NCI-H146 (cell line): Measurements from ENCODE around the gene FLT4.
"Not testable (repeated sequence)": the region's sequence is repeated elsewhere in the genome, so short reads cannot be mapped to it uniquely, and the experiment has no call there.

Source experiments
- DNase-seq: peaks from one replicate; lab custom pipeline; 2025; lab: John Stamatoyannopoulos, UW

Gene FLT4

DNA sequence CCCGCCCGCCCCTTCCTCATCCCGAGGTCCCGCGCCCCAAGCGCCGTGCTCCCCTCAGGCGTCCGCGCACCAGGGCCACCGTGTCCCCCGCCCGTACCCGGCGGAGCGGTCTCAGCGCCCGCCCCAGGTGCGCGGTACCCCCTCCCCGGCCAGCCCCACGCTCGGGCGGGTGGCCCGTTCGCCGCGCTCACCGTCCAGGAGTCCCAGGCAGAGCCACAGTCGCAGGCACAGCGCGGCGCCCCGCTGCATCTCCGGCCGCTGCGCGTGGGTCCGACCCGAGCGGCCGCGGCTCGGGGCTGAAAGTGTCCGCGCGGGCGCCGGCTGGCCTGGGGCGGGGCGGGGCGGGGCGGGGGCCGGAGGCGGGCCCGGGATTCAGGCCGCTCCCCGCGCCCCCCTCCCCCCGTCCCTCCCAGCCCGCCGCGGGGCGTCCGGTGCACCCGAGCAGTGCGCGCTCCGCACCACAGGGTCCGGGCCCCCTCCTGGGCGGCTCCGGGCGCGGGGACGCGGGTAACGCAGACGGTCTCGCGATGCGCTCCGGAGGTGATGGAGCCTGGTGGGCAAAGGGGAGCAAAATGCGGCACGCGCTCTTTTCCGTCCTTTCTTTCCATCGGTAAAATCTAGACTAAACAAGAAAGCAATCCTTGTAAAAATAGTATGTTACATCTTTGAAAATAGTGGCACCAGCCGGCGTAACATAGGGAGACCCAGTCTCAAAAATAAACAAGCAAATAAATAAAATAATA, at the start of gene FLT4:
FLT4 (minus strand) TSS at position 304 of the 743 bp plus-strand sequence; CDS start at position 249, 55 bp downstream.
- no peak for DNase-seq

DNA sequence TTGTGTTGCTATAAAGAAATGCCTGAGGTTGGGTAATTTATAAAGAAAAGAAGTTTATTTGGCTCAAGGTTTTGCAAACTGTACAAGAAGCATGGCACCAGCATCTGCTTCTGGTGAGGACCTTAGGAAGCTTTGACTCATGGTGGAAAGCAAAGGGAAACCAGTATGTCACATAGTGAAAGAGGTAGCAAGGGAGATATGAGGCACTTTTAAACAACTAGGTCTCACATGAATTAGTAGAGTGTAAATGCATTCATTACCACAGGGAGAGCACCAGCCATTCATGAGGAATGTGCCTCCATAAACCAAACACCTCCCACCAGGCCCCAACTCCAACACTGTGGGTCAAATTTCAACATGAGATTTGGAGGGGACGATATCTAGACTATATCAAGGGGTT, 49.6 kb upstream of the FLT4 start:
- no peak for DNase-seq

DNA sequence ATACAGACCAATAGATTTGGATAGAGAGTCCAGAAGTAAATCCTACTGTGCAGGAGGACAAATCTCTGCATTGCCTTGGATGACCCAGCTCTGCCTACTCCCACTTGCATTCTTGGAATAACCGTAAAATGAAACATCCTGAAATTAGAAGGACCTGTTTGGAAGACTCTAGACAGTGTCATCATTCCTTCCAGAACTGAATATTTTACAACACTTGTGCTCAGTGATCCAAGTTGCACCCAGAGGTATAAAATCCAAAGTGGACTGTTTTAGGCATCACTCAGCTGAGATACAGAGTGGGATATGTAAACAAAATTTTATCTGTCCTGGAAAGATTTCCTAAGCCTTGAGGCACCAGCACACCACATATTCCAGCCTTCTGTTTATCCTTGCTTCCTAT, 46.7 kb upstream of the FLT4 start:
- no peak for DNase-seq

DNA sequence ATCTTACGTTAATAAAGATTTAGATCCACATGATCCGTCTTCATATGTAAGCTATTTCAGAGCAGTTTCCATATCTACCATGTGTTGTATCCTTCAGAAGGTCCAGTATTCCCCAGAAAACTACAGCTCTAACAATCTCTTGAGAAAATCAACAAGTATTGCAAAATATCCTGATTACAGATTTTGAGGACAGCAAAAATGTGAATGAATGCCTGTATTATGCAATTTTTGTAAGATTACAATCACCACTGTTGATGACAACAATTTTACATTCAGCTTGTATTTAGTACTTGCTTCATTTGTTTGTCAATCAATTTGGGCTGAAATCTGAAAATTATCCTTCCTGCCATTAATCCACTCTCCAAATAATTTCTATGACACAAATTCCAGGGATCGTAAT, 43.0 kb upstream of the FLT4 start:
- DNase-seq: no peak

DNA sequence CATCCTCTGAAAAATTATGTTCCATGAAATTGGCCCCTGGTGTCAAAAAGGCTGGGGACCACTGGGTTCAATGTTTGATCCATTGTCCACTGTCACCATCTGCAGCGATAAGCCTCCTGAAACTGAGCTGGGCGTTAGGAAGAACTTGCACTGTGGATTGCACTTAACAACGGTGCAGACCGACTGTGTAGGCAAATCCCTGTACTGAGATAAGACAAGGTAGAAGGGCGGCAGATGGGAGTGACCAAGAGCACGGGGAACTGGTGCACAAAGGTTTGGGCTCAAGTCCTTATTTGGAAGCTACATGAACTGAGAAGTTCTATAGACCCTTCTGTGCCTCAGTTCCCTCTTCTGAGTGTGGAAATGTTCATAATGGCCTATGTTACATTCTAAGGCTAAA, 41.6 kb upstream of the FLT4 start:
- no peak for DNase-seq

DNA sequence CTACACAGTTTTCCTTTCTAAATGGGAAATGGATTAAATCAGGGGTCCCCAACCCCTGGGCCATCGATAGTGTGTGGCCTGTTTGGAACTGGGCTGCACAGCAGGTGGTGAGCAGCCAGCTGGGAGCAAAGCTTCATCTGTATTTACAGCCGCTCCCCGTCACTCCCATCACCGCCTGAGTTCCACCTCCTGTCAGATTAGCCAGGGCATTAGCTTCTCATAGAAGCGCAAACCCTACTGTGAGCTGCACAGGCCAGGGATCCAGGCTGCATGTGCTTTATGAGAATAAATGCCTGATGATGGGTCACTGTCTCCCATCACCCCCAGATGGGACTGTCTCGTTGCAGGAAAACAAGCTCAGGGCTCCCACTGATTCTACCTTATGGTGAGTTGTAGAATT, 41.2 kb upstream of the FLT4 start:
- no peak for DNase-seq

DNA sequence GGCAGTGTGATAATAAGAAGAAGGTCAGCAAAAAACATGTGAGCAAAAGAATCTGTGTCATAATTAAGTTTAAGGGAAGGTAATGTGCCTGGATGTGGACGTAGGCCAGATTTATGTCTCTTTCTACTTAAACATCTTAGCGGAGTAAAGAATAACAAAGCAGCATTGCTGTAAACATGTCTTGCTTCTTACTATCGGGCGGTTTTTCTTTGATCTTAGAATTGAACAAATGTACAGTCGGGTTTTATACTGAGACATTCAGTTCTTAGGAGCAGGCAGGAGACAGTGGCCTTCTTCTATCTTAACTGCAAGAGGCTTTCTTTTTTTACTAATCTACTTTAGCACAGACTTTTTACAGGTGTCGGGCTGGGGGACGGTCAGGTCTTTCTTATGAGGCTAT, 40.4 kb upstream of the FLT4 start:
- no peak for DNase-seq

DNA sequence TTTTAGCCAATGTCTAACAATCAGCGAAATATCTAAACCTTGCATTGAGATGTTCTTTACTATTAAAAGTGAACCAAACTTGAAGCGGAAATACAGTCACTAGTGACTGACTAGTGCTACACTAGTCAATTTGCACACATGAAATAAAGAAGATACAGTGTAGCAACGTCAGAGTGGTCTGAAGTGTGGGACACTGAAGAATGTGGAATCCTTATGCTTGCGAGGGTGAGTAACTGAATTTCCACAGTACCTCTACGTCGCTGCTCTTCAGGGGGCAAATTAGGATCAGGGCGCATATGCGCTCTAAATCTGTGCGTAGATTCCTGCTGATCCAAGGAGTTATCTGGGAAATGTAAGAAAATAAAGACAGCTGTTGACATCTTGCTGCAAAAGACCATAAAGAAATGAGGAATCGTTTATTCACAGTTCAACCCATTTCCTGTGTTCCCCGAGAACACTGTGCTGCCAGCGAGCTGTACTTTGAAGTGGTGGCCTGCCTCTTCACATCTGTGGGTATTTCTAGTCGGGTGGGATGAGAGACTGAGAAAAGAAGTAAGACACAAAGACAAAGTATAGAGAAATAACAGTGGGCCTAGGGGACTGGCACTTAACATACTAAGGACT, 39.8 kb upstream of the FLT4 start:
- no peak for DNase-seq

DNA sequence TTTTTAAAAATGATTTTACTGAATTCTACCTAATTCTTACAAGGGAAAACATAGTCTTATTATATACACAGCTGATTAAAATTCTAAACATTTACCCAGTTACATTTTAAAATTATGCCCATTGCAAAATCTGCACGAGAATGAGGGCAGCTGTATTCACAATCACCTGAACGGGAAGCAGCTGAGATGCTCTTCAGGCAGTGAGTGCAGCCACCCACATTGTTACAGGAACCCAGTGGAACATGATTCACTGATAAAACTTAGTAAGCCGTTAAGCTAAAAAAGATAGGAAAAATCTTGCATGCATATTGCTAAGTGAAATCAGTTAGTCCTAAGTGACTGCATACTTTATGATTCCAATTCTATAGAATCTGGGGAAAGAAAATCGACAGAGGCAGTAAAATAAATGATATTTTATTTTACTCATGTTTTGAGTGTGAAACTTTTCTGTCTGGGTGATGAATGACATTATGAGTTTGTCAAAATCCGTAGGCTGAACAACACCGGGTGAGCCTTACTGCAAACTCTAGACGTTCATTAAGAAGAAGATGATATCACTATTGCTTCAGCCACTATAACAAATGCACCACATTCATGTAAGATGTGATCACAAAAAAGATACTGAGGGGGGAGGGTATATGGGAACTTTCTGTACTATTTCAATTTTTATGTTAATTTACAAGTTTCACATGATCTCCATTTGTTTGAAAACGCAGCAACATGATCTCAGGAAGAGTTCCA, 39.1 kb upstream of the FLT4 start:
- DNase-seq: no peak

DNA sequence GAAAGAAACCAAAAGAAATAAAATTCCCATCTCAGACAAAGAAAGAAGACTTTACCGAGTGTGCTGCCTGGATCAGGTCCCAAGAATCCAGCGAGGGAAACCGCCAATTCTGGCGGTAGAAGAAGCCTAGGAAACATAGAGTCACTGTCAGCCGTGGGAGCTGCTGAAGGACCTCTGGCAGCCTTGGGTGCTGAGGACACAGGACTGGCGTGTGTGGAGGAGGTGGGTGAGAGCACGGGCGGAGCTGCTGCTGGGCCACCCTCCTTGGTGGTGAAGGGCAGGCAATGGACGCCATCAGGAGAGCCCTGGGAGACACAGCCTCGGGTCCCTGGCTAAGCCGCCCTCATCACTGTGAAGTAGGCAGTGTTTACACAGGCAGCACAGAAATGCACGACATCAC, 37.4 kb upstream of the FLT4 start:
- DNase-seq: not testable (repeated sequence)

DNA sequence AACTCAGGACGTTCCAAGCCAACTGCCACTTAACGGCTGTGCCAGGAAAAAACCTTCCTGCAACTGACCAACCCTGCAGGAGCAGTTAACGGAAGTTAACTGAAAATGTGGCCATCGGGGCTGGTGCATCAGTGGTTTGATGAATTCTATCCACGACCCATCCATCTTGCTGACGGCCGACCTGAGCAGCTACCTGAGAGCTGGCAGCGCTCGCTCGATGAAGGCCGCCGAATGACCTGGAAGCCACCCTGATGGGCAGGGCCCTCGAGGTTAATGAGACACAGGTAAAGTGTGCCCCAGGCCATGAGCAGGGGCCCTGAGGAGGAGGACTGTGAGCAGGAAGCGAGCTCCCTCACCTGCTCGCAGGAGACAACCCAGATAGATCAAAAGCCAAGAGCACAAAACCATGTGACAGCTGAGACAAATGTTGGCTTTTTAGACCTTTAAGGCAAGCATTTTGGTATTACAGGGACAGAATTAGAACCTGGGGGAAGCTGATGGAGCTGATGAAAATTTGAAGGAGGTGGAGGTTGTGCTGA, 35.3 kb upstream of the FLT4 start:
- DNase-seq: no peak

DNA sequence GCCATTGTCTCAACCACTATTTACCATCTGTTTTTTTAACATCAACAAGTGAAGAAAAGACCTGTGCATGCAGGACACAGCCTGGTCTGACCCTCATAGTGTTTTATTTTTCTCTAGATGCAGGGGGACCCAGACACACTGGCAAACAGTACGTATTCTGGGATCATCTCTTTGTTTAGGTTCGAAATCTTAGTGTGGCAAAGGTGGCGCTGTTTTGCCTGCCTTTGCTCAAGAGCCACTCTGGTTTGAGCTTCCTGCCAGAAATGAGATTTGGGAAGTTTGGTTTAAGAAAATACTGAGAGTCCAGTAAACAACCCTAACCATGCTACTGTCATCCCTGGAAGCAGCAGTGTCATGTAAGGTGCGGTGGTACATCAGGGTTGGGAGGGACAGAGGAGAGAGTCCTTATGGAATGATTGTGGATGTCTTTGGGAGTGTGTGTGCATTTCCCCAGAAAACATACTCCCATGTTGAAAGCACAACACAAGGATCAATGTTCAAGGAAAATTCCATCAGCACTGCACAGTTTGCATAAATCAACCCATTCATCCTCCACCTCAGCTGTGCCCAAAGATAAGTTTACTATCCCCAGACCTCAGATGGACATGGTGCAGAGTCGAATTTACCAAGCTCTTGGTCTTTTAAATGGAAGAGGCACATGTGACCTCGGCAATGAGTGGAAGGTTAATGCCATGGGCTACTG, 34.0 kb upstream of the FLT4 start:
- no peak for DNase-seq

DNA sequence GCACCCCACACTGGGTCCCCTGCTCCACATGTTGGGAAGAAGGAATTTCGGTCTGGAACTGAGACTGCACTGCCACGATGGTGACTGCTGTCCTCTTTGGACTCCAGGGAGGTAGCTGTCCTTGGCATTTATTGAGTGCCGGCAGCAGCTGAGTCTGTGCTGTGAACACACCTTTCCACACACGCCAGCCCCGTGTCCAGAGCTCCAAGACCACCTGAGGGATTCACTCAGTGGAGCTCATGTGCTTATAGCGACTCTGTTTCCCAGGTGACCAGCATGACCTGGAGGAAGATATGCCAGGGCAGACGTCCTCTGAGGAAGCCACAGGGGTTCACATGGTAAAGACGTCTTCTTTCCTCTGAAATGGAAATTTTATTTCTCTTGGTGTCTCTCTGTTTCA, 33.2 kb upstream of the FLT4 start:
- no peak for DNase-seq

DNA sequence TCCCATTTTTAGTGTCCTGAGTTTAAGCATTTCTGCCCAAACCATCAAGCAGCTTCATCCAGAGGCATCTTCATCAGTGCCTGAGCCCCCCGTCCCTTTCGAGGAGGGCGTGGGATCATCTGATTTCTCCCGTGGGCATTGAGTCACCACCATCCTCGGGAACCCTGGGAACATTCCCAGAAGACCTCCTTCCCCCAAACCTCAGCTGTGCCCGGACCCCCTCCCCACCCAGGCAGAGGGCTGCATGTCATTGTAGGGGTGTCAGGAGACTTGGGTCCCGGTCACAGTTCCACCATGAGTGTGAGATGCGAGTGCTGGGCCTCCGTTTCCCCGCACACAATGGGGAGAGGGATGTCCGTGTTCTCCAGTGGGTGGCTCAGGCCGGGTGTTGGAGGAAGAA, 32.6 kb upstream of the FLT4 start:
- not testable (repeated sequence) for DNase-seq

DNA sequence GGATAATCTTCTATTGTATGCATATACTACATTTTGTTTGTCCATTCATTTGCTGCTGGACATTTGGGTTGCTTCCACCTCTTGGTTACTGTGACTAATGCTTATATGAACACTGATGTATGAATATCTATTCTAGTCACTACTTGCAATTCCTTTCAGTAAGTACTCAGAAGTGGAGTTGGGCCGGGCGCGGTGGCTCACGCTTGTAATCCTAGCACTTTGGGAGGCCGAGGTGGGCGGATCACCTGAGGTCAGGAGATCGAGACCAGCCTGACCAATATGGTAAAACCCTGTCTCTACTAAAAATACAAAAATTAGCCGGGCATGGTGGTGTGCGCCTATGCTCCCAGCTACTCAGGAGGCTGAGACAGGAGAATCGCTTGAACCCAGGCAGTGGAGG, 28.9 kb upstream of the FLT4 start:
- DNase-seq: not testable (repeated sequence)

DNA sequence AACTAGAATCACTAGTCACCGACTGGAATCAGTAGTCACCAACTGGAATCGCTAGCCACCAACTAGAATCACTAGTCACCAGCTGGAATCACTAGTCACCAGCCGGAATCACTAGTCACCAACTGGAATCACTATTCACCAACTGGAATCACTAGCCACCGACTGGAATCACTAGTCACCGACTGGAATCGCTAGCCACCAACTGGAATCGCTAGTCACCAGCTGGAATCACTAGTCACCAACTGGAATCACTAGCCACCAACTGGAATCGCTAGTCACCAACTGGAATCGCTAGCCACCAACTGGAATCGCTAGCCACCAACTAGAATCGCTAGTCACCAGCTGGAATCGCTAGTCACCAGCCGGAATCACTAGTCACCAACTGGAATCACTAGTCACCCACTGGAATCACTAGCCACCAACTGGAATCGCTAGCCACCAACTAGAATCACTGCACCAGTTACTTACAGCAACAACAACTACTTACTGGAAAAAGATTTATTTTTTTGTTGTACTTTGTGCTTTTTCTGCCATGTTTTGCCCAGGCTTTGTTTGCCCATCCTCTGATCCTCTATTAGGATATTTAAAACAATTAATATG, 25.7 kb upstream of the FLT4 start:
- DNase-seq: no peak

DNA sequence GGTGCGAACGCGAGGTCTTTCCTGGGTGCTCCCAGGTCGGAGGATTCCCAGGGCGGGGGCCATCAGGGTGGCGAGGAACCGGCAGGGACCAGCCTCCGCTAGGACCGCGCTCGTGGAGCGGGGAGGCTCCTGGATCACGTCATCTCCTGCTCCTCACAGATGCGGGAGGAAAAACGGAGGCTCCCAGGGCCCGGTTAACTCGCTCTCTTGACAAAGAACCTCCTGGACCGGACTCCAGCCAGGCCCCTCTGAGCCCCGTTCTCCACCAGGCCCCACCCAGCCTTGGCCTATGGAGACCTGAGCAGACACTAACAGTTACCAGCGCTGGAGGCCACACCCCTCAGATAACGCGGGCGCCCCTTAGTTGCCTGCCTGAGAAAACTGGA, 24.7 kb upstream of the FLT4 start:
- not testable (repeated sequence) for DNase-seq

DNA sequence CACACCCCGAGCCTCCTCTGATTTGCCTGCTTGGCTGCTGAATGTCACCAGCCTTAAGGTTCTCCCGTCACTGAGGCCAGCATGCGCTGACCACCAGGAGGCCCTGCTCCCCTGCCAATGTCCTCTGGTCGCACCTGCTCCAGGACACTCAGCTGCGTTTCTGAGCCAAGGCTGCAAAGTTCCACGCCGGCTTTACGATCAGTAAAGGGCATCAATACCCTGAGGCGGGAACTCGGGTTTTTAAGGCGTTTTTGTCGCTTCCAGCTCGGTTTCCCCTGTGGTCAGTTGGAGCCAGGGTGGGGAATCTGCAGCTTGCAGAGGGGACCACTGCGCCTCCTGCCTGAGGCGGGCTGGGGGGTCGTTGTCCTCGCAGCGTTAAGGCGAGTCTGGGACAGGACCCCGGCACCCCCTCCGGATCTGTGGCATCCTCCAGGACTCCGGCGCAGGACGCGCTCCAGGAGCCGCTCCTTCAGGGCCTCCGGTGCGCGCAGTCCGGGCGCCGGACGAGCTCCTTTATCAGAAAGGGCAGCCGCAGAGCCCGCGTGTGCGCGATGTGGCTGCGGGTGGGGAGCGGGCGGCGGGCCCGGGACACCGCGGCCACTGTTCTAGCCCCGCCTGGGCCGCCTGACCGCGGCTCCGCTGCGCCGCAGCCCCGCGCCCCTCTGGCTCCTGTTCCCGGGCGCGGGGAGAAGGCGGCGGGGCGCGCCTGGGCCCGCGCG, 24.1 kb upstream of the FLT4 start:
- no peak for DNase-seq

DNA sequence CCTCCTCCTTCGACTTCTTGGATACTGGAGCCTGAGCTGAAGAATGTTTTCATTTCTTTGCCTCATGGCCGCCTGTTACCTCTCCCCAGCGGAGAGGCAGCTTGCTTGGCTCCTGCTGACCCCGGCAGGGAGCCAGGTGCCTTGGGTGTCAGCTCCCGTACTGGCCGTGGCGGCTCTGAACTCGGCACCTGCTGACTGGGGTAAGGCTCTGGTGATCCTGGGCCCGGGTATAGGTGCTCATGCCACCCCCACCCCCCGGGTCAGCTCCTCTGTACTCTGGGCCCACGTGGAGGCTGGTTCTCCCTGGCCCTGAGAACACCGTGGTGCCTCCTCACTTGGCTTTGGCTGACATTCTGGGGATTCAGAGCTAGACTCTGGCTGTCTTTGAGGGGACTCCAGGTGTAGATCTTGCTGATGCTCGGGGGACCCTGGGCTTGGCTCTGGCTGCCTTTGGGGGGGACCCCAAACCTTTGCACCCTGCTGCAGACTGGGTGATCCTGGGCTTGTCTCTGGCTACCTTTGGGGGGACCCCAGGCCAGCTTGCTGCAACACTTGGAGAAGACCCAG, 22.6 kb upstream of the FLT4 start:
- not testable (repeated sequence) for DNase-seq

DNA sequence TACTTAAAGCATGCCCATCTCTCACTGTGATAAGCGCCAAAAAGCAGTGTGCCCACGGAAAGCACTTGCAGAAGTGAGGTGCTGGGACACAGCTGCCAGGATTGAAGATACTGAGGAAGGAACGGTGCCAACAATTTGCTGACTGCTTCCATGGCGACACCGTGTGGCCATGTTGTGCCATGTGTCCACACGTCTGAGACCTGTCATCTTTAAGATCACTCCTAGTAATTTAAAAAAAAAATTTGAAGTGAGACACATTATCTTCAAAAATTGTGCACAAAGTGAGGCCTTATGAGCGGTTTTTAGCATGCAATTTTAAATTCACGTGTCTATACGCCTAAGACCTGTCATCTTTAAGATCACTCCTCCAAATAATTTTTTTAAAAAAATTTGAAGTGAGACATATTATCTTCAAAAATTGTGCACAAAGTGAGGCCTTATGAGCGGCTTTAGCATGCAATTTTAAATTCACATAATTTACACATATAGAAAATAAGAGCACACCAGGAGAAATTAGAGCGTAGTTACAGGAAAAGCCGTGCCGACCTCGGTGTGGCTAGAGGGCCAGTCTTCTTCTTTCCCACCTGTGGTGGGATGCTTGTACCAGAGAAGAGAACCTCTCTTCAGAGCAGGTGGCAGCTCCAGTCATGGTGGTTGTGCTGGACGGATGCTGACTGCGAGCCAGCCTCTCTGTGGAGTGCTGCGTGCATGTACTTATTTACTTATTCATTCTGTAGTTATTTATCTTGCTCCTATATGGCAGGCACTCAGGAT, 21.4 kb upstream of the FLT4 start:
- DNase-seq: peak; percentile 29
